Ovary (tissue), 3 donors: ENCODE measurements around the gene UBE2H.

Experiments
- EP300 ChIP-seq: sonication (generic); formaldehyde crosslinking; IDR thresholded peaks from one replicate; pipeline ENCODE4 v1.6.1; 2017; ENCODE audit warnings: antibody characterized with exemption
- TF ChIP-seq, protein P1 (sequence below), 3 donors: fragments of 450-650 bp in 2 of 3; fragments of 200-600 bp in 1 of 3; IDR thresholded peaks; one replicate each; pipeline versions ENCODE4 v1.5.1 to v1.8.0; 2016 to 2022; ENCODE audit warnings: antibody characterized with exemption in 3 of 3, mild to moderate bottlenecking in 1 of 3
- donor health status: DM: no; HTN: no; CAD: no.

DNA sequence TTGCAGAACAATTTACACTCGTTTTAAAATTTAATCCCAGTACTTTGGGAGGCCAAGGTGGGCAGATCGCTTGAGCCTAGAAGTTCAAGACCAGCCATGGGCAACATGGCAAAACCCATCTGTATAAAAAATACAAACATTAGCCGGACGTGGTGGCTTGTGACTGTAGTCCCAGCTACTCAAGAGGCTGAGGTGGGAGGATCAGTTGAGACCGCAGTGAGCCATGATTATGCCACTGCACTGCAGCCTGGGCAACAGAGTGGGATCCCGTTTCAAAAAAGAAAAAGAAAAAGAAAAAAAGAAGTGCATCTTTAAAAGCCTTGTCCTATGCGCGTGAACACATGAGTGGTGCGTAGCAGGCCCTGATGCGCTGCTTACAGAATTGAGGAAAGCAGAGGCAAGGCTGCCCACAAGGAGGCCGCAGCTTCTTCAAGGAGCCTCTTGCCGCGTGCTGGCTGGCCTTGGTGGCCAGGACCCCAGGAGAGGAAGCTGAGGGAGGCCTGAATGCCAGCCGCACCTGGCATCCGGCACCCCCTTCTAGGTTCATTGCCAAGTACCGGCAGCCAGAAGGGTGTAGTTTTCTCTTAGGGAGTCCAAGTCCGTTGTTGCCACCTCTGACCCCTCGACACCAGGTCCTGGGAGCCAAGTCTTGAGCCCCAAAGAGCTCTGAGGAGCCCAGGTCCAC lies 124.5 kb downstream of the UBE2H start:
- TF ChIP-seq, protein P1, sequence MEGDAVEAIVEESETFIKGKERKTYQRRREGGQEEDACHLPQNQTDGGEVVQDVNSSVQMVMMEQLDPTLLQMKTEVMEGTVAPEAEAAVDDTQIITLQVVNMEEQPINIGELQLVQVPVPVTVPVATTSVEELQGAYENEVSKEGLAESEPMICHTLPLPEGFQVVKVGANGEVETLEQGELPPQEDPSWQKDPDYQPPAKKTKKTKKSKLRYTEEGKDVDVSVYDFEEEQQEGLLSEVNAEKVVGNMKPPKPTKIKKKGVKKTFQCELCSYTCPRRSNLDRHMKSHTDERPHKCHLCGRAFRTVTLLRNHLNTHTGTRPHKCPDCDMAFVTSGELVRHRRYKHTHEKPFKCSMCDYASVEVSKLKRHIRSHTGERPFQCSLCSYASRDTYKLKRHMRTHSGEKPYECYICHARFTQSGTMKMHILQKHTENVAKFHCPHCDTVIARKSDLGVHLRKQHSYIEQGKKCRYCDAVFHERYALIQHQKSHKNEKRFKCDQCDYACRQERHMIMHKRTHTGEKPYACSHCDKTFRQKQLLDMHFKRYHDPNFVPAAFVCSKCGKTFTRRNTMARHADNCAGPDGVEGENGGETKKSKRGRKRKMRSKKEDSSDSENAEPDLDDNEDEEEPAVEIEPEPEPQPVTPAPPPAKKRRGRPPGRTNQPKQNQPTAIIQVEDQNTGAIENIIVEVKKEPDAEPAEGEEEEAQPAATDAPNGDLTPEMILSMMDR (IDR thresholded peaks at IDR 0.05): no peak
- TF ChIP-seq EP300: no peak
